Stimulated activated CD4-positive, alpha-beta T cell treated with anti-CD3 and anti-CD28 coated beads, TNF-alpha, amount 100 ng/mL, for 4 hours (primary cell): ENCODE measurements around the gene PPDPF.
A peak's percentile ranks its signal among the peaks of the same experiment; 100 is the strongest.

Source experiments
- DNase-seq, 3 experiments: peaks; one replicate each; pipeline ENCODE4 v3.0.0-alpha.2; 2020; ENCODE audit warnings: low read depth in 3 of 3

The PPDPF gene

GRCh38 chr20:63487116-63487764 lies 33.3 kb upstream of the PPDPF start:
- no peak for DNase-seq

- DNase-seq = no peak
These were observed 32.8 kb upstream of the PPDPF start for GRCh38 chr20:63487781-63488241.

- no peak for DNase-seq
These were observed 32.0 kb upstream of the PPDPF start for GRCh38 chr20:63488315-63489251.

- DNase-seq = no peak
These were observed 30.1 kb upstream of the PPDPF start for GRCh38 chr20:63490416-63490815.

GRCh38 chr20:63491078-63491477 lies 29.5 kb upstream of the PPDPF start:
- no peak for DNase-seq

GRCh38 chr20:63491635-63492230 lies 28.8 kb upstream of the PPDPF start:
- DNase-seq = no peak

GRCh38 chr20:63492518-63492917 lies 28.0 kb upstream of the PPDPF start:
- no peak for DNase-seq

GRCh38 chr20:63492982-63493381 lies 27.6 kb upstream of the PPDPF start:
- no peak for DNase-seq

GRCh38 chr20:63493563-63494020 lies 27.0 kb upstream of the PPDPF start:
- DNase-seq = no peak

GRCh38 chr20:63494084-63494419 lies 26.5 kb upstream of the PPDPF start:
- DNase-seq = no peak

GRCh38 chr20:63494420-63495166 lies 26.0 kb upstream of the PPDPF start:
- no peak for DNase-seq

GRCh38 chr20:63495167-63495720 lies 25.3 kb upstream of the PPDPF start:
- no peak for DNase-seq

- peak; percentile 50 to 62 (median 60) for DNase-seq
These were observed 24.6 kb upstream of the PPDPF start for GRCh38 chr20:63495741-63496595.

GRCh38 chr20:63496596-63497120 lies 23.9 kb upstream of the PPDPF start:
- no peak for DNase-seq

- no peak for DNase-seq
These were observed 23.2 kb upstream of the PPDPF start for GRCh38 chr20:63497138-63497945.

- no peak for DNase-seq
These were observed 22.3 kb upstream of the PPDPF start for GRCh38 chr20:63497946-63498935.

- no peak for DNase-seq
These were observed 21.6 kb upstream of the PPDPF start, which contains the start of gene EEF1A2 for GRCh38 chr20:63498960-63499337. Gene EEF1A2, minus strand, starts transcription at chr20:63499083. Its CDS starts 1,320 bp downstream, at chr20:63497763.

- no peak for DNase-seq
These were observed 21.1 kb upstream of the PPDPF start for GRCh38 chr20:63499338-63499969.
